GM18951 (cell line): ENCODE measurements around the gene C4B.
A peak's percentile ranks its signal among the peaks of the same experiment; 100 is the strongest.
"Not testable (repeated sequence)": the region's sequence is repeated elsewhere in the genome, so short reads cannot be mapped to it uniquely, and the experiment has no call there.

Experiments
- POLR2A ChIP-seq: IDR thresholded peaks from 4 replicates; pipeline ENCODE4 v1.6.1; 2011; ENCODE audit warnings: mild to moderate bottlenecking; ENCODE audit not compliant: insufficient read length, insufficient read depth; ENCODE audit errors: extremely low read depth
- in situ Hi-C: fragments of 300-500 bp; cut with MboI; formaldehyde crosslinking; loops from one replicate; pipeline ENCODE4 v1.12.0; 2022; ENCODE audit warnings: low sequenced_read_pairs, mixed read lengths, inconsistent platforms; ENCODE audit not compliant: unreplicated experiment

The C4B gene

GRCh38 chr6:32014547-32014946, at the start of gene C4B:
TSS of gene C4B (plus strand) at chr6:32014795. CDS start at chr6:32014846, 51 bp downstream.
- in situ Hi-C loops, result not testable (repeated sequence)

GRCh38 chr6:31965700-31966099, 48.9 kb upstream of the C4B start:
- no peak for TF ChIP-seq POLR2A
- in situ Hi-C loops, result no loop called here

- TF ChIP-seq POLR2A, result no peak
- in situ Hi-C loops, result no loop called here
Observed at GRCh38 chr6:31966506-31966905, 48.1 kb upstream of the C4B start.

GRCh38 chr6:31966997-31967925, 47.3 kb upstream of the C4B start:
- in situ Hi-C loops, result no loop called here

GRCh38 chr6:31967926-31968320, 46.7 kb upstream of the C4B start:
- no peak for TF ChIP-seq POLR2A
- in situ Hi-C loops, result no loop called here

More at GRCh38 chr6:31966997-31967925, 47.3 kb upstream of the C4B start:
- no peak for TF ChIP-seq POLR2A

GRCh38 chr6:31968326-31968725, 46.3 kb upstream of the C4B start:
- in situ Hi-C loops, result no loop called here
- TF ChIP-seq POLR2A, result no peak

GRCh38 chr6:31968791-31969711, 45.5 kb upstream of the C4B start:
- TF ChIP-seq POLR2A, result no peak
- in situ Hi-C loops, result no loop called here

- in situ Hi-C loops, result no loop called here
Observed at GRCh38 chr6:31969712-31970603, 44.6 kb upstream of the C4B start.

GRCh38 chr6:31970604-31971271, 43.9 kb upstream of the C4B start:
- TF ChIP-seq POLR2A, result no peak
- in situ Hi-C loops, result no loop called here

More at GRCh38 chr6:31969712-31970603, 44.6 kb upstream of the C4B start:
- peak; percentile 4 for TF ChIP-seq POLR2A

GRCh38 chr6:31971279-31971992, 43.2 kb upstream of the C4B start:
- in situ Hi-C loops, result no loop called here
- no peak for TF ChIP-seq POLR2A

- in situ Hi-C loops, result no loop called here
- peak; percentile 62 for TF ChIP-seq POLR2A
Observed at GRCh38 chr6:31971993-31972708, 42.4 kb upstream of the C4B start, which contains the start of gene DXO. TSS of gene DXO (minus strand) at chr6:31972138. CDS start at chr6:31971675, 463 bp downstream.
